Measurements from ENCODE around the gene FRG1.
A peak's percentile ranks its signal among the peaks of the same experiment; 100 is the strongest.
"Not testable (repeated sequence)": the region's sequence is repeated elsewhere in the genome, so short reads cannot be mapped to it uniquely, and the experiment has no call there.

FRG1 gene

DNA sequence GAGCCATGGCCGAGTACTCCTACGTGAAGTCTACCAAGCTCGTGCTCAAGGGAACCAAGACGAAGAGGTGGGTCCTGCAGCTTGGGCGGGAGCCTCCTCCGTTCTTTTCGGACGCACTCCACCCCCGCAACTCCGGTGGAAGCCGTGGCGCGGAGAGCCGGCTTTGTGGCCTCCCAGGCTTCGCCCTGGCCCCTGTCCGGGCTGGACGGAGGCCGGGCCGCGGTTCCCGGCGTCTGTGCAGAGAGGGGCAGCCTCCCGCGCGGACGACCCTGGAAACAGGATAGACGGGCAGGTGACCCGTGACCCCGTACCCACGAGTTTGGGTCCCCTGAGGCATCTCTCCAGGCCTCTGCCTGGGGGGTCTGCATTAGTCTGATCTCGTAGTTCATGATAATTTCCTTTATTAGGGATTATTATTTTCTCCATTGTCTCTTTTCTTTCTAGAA lies 356 bp downstream of the FRG1 start:
- no peak for TF ChIP-seq ARNT (IDR thresholded peaks at IDR 0.05)
- no peak for TF ChIP-seq LEF1 (IDR thresholded peaks at IDR 0.05; ENCODE audit: borderline replicate concordance)
- TF ChIP-seq NFRKB (IDR thresholded peaks at IDR 0.05) = no peak
- no peak for TF ChIP-seq HDGF (IDR thresholded peaks at IDR 0.05; ENCODE audit: borderline replicate concordance)
- TF ChIP-seq ELF4 (IDR thresholded peaks at IDR 0.05) = no peak
- TF ChIP-seq FOXM1 (IDR thresholded peaks at IDR 0.05; ENCODE audit: borderline replicate concordance) = no peak
- peak; percentile 3 for DNase-seq (ENCODE audit: extremely low spot score)
- ChIA-PET CTCF (interaction anchor here (0.6 kb wide), 1 partner anchor 1890 kb away, joined by 4 read pairs; no protein-coding TSS in a partner anchor), POLR2A (no interaction called here)

DNA sequence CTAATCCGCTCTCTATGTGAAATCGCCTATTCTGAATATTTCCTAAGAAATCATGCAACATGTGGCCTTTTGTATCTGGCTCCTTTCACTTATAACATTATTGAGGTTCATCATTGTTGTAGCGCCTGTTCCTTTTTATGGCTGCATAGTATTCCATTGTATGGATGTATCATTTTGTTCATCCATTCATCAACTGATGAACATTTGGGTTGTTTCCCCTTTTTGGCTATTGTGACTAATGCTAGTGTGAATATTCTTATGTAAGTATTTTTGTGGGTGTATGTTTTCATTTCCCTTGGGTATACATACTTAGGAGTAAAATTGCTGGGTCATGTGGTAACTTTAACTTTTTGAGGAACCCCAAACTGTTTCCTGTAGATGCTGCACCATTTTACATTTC lies 1.7 kb downstream of the FRG1 start:
- CTCF ChIA-PET, POLR2A ChIA-PET: not testable (repeated sequence)

DNA sequence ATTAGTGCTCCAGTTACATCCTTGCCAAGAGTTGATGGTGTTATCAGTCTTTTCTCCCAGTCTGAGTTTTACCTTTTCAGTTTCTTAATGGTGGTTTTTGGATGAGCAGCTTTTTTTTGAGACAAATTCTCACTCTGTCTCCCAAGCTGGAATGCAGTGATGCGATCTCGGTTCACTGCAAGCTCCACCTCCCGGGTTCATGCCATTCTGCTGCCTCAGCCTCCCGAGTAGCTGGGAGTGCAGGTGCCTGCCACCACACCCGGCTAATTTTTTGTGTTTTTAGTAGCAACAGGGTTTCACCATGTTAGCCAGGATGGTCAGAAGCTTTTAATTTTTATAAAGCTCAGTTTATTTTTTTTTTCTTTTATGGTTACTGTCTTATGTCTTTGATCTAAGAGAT lies 3.4 kb downstream of the FRG1 start:
- CTCF ChIA-PET; DNase-seq (ENCODE audit: extremely low spot score); POLR2A ChIA-PET: not testable (repeated sequence)

More for the DNA sequence above, 1.7 kb downstream of the FRG1 start:
- DNase-seq (ENCODE audit: extremely low spot score) = not testable (repeated sequence)

DNA sequence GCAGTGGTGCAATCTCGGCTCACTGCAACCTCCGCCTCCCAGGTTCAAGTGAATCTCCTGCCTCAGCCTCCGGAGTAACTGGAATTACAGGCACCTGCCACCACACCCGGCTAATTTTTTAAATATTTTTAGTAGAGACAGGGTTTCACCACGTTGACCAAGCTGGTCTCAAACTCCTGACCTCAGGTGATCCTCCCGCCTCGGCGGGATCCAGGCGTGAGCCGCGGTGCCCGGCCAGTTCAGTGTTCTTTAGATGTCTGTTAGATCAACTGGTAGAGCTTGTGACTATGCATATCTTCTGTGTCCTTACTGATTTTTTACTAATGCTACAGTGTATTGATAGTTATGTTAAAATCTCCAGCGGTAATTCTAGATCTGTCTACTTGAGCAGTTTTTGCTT lies 6.2 kb downstream of the FRG1 start:
- DNase-seq (ENCODE audit: extremely low spot score); POLR2A ChIA-PET; CTCF ChIA-PET: not testable (repeated sequence)

DNA sequence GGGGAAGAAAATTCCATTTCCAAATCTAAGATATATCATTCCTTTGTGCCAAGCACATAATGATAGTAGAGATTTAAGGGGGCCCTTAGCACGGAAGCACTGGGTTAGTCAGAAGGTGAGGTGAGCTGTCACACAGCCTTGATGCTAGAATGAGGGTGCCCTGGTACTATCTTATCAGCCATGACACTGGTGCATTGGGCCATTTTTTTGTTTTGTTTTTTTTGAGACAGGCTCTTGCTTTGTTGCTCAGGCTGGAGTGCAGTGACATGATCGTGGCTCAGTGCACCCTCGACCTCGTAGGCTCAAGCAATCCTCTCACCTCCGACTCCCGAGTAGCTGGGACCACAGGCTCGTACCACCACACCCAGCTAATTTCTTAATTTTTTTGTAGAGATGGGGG lies 7.8 kb downstream of the FRG1 start:
- DNase-seq (ENCODE audit: extremely low spot score); CTCF ChIA-PET: not testable (repeated sequence)
- POLR2A ChIA-PET = interaction anchor here (0.6 kb wide), 1 partner anchor 149 kb away, joined by 3 read pairs; no protein-coding TSS in a partner anchor

DNA sequence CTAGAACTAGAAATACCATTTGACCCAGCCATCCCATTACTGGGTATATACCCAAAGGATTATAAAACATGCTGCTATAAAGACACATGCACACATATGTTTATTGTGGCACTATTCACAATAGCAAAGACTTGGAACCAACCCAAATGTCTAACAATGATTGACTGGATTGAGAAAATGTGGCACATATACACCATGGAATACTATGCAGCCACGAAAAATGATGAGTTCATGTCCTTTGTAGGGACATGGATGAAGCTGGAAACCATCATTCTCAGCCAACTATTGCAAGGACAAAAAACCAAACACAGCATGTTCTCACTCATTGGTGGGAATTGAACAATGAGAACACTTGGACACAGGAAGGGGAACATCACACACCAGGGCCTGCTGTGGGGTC lies 28.6 kb downstream of the FRG1 start:
- CTCF ChIA-PET; POLR2A ChIA-PET; DNase-seq (ENCODE audit: extremely low spot score): not testable (repeated sequence)

DNA sequence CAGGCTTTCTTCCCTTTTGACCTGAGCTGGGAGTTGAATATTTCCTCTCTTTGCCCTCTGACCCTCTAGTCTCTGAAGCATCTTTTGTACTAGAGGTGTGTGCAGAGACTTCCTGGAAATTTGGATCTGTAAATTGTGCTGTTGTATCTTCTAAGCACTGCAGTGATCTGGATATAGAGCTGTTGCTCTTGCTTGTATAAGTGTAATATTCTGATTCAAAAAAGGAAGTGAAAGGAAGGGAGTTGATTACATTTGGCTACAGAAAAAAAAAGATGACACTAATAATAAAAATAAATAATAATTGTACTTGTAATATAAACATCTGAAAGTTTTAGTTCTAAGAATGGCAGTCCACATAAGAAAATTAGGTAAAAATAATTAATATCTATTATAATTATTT lies 33.0 kb downstream of the FRG1 start:
- ChIA-PET POLR2A (no interaction called here), CTCF (interaction anchor here (1.0 kb wide), 1 partner anchor 36 kb away, joined by 3 read pairs; no protein-coding TSS in a partner anchor)
- no peak for TF ChIP-seq HDGF (IDR thresholded peaks at IDR 0.05; ENCODE audit: borderline replicate concordance)
- no peak for TF ChIP-seq ELF4 (IDR thresholded peaks at IDR 0.05)
- no peak for TF ChIP-seq SUZ12 (IDR thresholded peaks at IDR 0.05)
- TF ChIP-seq ZNF384 (IDR thresholded peaks at IDR 0.05) = no peak
- no peak for TF ChIP-seq FOXA1 (IDR thresholded peaks at IDR 0.05)
- TF ChIP-seq LEF1 (IDR thresholded peaks at IDR 0.05; ENCODE audit: borderline replicate concordance) = no peak
- TF ChIP-seq FOXK2 (IDR thresholded peaks at IDR 0.05) = no peak
- no peak for TF ChIP-seq ARNT (IDR thresholded peaks at IDR 0.05)
- no peak for TF ChIP-seq PKNOX1 (IDR thresholded peaks at IDR 0.05)
- no peak for TF ChIP-seq BHLHE40 (IDR thresholded peaks at IDR 0.05; ENCODE audit: borderline replicate concordance)
- no peak for TF ChIP-seq FOXM1 (IDR thresholded peaks at IDR 0.05; ENCODE audit: borderline replicate concordance)
- DNase-seq (ENCODE audit: extremely low spot score) = no peak

GRCh38 chr4:189974056-189974455 lies 33.4 kb downstream of the FRG1 start:
- TF ChIP-seq LEF1 (IDR thresholded peaks at IDR 0.05; ENCODE audit: borderline replicate concordance) (no peak), SUZ12 (IDR thresholded peaks at IDR 0.05) (no peak), ELF4 (IDR thresholded peaks at IDR 0.05) (no peak), ARNT (IDR thresholded peaks at IDR 0.05) (no peak), NFRKB (IDR thresholded peaks at IDR 0.05) (no peak), BHLHE40 (IDR thresholded peaks at IDR 0.05; ENCODE audit: borderline replicate concordance) (no peak), PKNOX1 (IDR thresholded peaks at IDR 0.05) (no peak), TARDBP (IDR thresholded peaks at IDR 0.05) (no peak), L3MBTL2 (conservative IDR thresholded peaks at IDR 0.05) (no peak), FOXM1 (IDR thresholded peaks at IDR 0.05; ENCODE audit: borderline replicate concordance) (no peak), CTBP1 (IDR thresholded peaks at IDR 0.05; ENCODE audit: borderline replicate concordance) (no peak), HDGF (IDR thresholded peaks at IDR 0.05; ENCODE audit: borderline replicate concordance) (no peak), ZNF384 (IDR thresholded peaks at IDR 0.05) (no peak), SP1 (IDR thresholded peaks at IDR 0.05) (no peak), FOXK2 (IDR thresholded peaks at IDR 0.05) (no peak), FOXA1 (IDR thresholded peaks at IDR 0.05) (no peak)
- CTCF ChIA-PET = interaction anchor here (0.7 to 1.0 kb wide), 2 partner anchors 36 to 755 kb away, joined by 3 read pairs; no protein-coding TSS in a partner anchor
- POLR2A ChIA-PET = no interaction called here
- no peak for DNase-seq (ENCODE audit: extremely low spot score)

Data from HEK293T (cell line).